Esophagus muscularis mucosa (tissue), 3 donors: Measurements from ENCODE around the gene SEL1L3.

ENCODE experiments used
- POLR2AphosphoS5 ChIP-seq, 2 donors: sonication (generic); formaldehyde crosslinking; IDR thresholded peaks; one replicate each; pipeline ENCODE4 v1.6.1; 2017; ENCODE audit warnings: antibody characterized with exemption in 2 of 2
- TF ChIP-seq, protein P1 (sequence below), 3 experiments: fragments of 200-600 bp in 2 of 3; fragments of 450-650 bp in 1 of 3; sonication (generic) in 2 of 3; IDR thresholded peaks; one replicate each; pipeline ENCODE4 v1.5.1; 2017 to 2019; ENCODE audit warnings: antibody characterized with exemption in 3 of 3, mild to moderate bottlenecking in 2 of 3, moderate library complexity in 1 of 3

DNA sequence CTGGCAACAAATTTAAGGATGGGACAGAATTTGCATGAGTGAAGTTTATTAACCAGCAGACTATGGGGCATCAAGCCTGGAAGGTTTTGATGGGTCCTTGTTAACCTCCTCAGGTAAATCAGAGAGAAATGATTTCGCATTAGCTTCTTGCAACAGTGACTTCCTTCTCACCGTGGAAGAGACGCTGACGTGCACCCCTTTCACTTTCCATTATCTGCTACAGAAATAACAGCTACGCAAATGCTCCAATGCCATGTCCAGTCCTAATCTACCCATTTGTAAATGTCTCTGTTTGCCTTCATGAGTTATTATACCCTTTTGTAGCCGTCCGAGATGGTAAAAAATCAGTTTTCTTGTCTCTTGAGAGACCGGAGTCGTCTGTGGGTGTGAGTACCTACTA, 106.9 kb downstream of the SEL1L3 start:
- TF ChIP-seq, protein P1, sequence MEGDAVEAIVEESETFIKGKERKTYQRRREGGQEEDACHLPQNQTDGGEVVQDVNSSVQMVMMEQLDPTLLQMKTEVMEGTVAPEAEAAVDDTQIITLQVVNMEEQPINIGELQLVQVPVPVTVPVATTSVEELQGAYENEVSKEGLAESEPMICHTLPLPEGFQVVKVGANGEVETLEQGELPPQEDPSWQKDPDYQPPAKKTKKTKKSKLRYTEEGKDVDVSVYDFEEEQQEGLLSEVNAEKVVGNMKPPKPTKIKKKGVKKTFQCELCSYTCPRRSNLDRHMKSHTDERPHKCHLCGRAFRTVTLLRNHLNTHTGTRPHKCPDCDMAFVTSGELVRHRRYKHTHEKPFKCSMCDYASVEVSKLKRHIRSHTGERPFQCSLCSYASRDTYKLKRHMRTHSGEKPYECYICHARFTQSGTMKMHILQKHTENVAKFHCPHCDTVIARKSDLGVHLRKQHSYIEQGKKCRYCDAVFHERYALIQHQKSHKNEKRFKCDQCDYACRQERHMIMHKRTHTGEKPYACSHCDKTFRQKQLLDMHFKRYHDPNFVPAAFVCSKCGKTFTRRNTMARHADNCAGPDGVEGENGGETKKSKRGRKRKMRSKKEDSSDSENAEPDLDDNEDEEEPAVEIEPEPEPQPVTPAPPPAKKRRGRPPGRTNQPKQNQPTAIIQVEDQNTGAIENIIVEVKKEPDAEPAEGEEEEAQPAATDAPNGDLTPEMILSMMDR (IDR thresholded peaks at IDR 0.05), result no peak
- no peak for TF ChIP-seq POLR2AphosphoS5 (IDR thresholded peaks at IDR 0.05)
